ENCODE results near the gene MINPP1. TPM values are rescaled to one million over a fixed set of nuclear protein-coding genes. Genes with fewer than 3 reads are reported as not detected.

Gene MINPP1
- total and polyA plus RNA-seq, 2 experiments from 2014 or later, result 46.0 to 56.1 TPM

GRCh38 chr10:87552248-87552929 is 47.7 kb downstream of the MINPP1 start:
- Histone ChIP-seq H3K36me3 (replicated peaks; ENCODE audit: insufficient read depth, low read depth) (no peaks in the 10 kb centered on the region), H3K9me2 (replicated peaks; ENCODE audit: insufficient read depth) (no peaks in the 10 kb centered on the region), H3K79me2 (peaks cover 24% of the 10 kb centered on the region), H3K27me3 (no peaks in the 10 kb centered on the region), H3K4me2 (no peak overlapping the region), H2AFZ (no peak overlapping the region), H3K27ac (peak overlapping the region; percentile 21), H3K9me3 (ENCODE audit: low read depth) (no peaks in the 10 kb centered on the region), H3K4me1 (ENCODE audit: insufficient read depth) (peaks cover 8% of the 10 kb centered on the region), H3K4me3 (no peak overlapping the region), H4K20me1 (ENCODE audit: insufficient read depth, poor library complexity, severe bottlenecking) (peaks cover 3% of the 10 kb centered on the region)
- DNase-seq (ENCODE audit: low spot score), result no peak
- 91% methylated on average over 2 of the region's 2 CpGs for WGBS (ENCODE audit: low lambda C conversion rate, missing lambda C conversion rate)
- TF ChIP-seq EZH2phosphoT487 (IDR thresholded peaks at IDR 0.05; ENCODE audit: low read depth, severe bottlenecking, unreplicated experiment), result no peak

DNA sequence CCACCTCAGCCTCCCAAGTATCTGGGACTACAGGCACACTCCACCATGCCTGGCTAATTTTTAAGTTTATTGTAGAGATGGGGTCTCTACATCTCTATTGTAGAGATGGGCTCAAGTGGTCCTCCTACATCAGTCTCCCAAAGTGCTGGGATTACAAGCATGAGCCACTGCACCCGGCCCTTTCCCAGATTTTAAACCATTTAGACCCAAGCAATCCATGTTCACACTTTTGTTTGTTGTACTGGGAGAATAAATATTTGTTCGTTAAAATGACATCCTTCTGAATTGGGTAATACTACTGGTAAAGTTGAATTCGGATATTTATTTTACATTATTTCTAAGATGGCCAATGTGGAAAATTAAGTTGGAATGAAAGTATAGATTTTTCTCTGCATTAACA is 52.7 kb downstream of the MINPP1 start:
- no peaks in the 10 kb centered on the region for H3K9me2 ChIP-seq (replicated peaks; ENCODE audit: insufficient read depth)
- H3K27me3 ChIP-seq, result no peaks in the 10 kb centered on the region
- H3K27ac ChIP-seq, result no peak overlapping the region
- no peak overlapping the region for H2AFZ ChIP-seq
- no peak for DNase-seq (ENCODE audit: low spot score)
- no peaks in the 10 kb centered on the region for H3K36me3 ChIP-seq (replicated peaks; ENCODE audit: insufficient read depth, low read depth)
- H3K4me3 ChIP-seq, result no peak overlapping the region
- no peaks in the 10 kb centered on the region for H3K4me1 ChIP-seq (ENCODE audit: insufficient read depth)
- H4K20me1 ChIP-seq (ENCODE audit: insufficient read depth, poor library complexity, severe bottlenecking), result no peaks in the 10 kb centered on the region
- no peaks in the 10 kb centered on the region for H3K9me3 ChIP-seq (ENCODE audit: low read depth)
- 95% methylated on average over 3 of the region's 3 CpGs for WGBS (ENCODE audit: low lambda C conversion rate, missing lambda C conversion rate)
- H3K79me2 ChIP-seq, result no peaks in the 10 kb centered on the region
- no peak for TF ChIP-seq EZH2phosphoT487 (IDR thresholded peaks at IDR 0.05; ENCODE audit: low read depth, severe bottlenecking, unreplicated experiment)
- TF ChIP-seq, protein P1, sequence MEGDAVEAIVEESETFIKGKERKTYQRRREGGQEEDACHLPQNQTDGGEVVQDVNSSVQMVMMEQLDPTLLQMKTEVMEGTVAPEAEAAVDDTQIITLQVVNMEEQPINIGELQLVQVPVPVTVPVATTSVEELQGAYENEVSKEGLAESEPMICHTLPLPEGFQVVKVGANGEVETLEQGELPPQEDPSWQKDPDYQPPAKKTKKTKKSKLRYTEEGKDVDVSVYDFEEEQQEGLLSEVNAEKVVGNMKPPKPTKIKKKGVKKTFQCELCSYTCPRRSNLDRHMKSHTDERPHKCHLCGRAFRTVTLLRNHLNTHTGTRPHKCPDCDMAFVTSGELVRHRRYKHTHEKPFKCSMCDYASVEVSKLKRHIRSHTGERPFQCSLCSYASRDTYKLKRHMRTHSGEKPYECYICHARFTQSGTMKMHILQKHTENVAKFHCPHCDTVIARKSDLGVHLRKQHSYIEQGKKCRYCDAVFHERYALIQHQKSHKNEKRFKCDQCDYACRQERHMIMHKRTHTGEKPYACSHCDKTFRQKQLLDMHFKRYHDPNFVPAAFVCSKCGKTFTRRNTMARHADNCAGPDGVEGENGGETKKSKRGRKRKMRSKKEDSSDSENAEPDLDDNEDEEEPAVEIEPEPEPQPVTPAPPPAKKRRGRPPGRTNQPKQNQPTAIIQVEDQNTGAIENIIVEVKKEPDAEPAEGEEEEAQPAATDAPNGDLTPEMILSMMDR (IDR thresholded peaks at IDR 0.05; ENCODE audit: poor library complexity), result no peak
- no peak for TF ChIP-seq EZH2 (IDR thresholded peaks at IDR 0.05; ENCODE audit: borderline replicate concordance)
- H3K4me2 ChIP-seq, result no peak overlapping the region

- no peaks in the 10 kb centered on the region for H3K9me2 ChIP-seq (replicated peaks; ENCODE audit: insufficient read depth)
- H2AFZ ChIP-seq, result no peak overlapping the region
- no peaks in the 10 kb centered on the region for H3K79me2 ChIP-seq
- 88% methylated on average over 1 of the region's 1 CpG for WGBS (ENCODE audit: low lambda C conversion rate, missing lambda C conversion rate)
- no peak overlapping the region for H3K27ac ChIP-seq
- no peak for DNase-seq (ENCODE audit: low spot score)
- no peak overlapping the region for H3K4me3 ChIP-seq
- no peaks in the 10 kb centered on the region for H4K20me1 ChIP-seq (ENCODE audit: insufficient read depth, poor library complexity, severe bottlenecking)
- H3K36me3 ChIP-seq (replicated peaks; ENCODE audit: insufficient read depth, low read depth), result no peaks in the 10 kb centered on the region
- no peak overlapping the region for H3K4me2 ChIP-seq
- no peak for TF ChIP-seq EZH2phosphoT487 (IDR thresholded peaks at IDR 0.05; ENCODE audit: low read depth, severe bottlenecking, unreplicated experiment)
- TF ChIP-seq, protein P1 (IDR thresholded peaks at IDR 0.05; ENCODE audit: poor library complexity), result no peak
- TF ChIP-seq EZH2 (IDR thresholded peaks at IDR 0.05; ENCODE audit: borderline replicate concordance), result no peak
- H3K4me1 ChIP-seq (ENCODE audit: insufficient read depth), result no peaks in the 10 kb centered on the region
- H3K27me3 ChIP-seq, result no peaks in the 10 kb centered on the region
- no peaks in the 10 kb centered on the region for H3K9me3 ChIP-seq (ENCODE audit: low read depth)
These were observed 53.6 kb downstream of the MINPP1 start for GRCh38 chr10:87558333-87558732.

GRCh38 chr10:87559392-87559791 is 54.7 kb downstream of the MINPP1 start:
- Histone ChIP-seq H4K20me1 (ENCODE audit: insufficient read depth, poor library complexity, severe bottlenecking) (no peaks in the 10 kb centered on the region), H3K4me1 (ENCODE audit: insufficient read depth) (no peaks in the 10 kb centered on the region), H3K4me2 (no peak overlapping the region), H3K27ac (no peak overlapping the region), H3K9me2 (replicated peaks; ENCODE audit: insufficient read depth) (no peaks in the 10 kb centered on the region), H3K79me2 (no peaks in the 10 kb centered on the region), H3K36me3 (replicated peaks; ENCODE audit: insufficient read depth, low read depth) (no peaks in the 10 kb centered on the region), H3K27me3 (no peaks in the 10 kb centered on the region), H2AFZ (no peak overlapping the region), H3K9me3 (ENCODE audit: low read depth) (no peaks in the 10 kb centered on the region), H3K4me3 (no peak overlapping the region)
- no peak for DNase-seq (ENCODE audit: low spot score)
- WGBS (ENCODE audit: low lambda C conversion rate, missing lambda C conversion rate), result 59% methylated on average over 3 of the region's 3 CpGs
- no peak for TF ChIP-seq EZH2 (IDR thresholded peaks at IDR 0.05; ENCODE audit: borderline replicate concordance)
- TF ChIP-seq, protein P1 (IDR thresholded peaks at IDR 0.05; ENCODE audit: poor library complexity), result no peak
- no peak for TF ChIP-seq EZH2phosphoT487 (IDR thresholded peaks at IDR 0.05; ENCODE audit: low read depth, severe bottlenecking, unreplicated experiment)

All from hepatocyte (in vitro differentiated cells).